Colonic mucosa (tissue), 4 donors: ENCODE results near the gene CYP11A1. TPM values are rescaled to one million over a fixed set of nuclear protein-coding genes. Genes with fewer than 3 reads are reported as not detected.

Experiments
- DNase-seq: peaks from one replicate; pipeline ENCODE4 v3.0.0-alpha.2; 2020
- H3K27ac ChIP-seq: fragments of 200-600 bp; one replicate; pipeline ENCODE4 v1.8.0; 2021
- H3K27me3 ChIP-seq: fragments of 200-600 bp; one replicate; pipeline ENCODE4 v1.8.0; 2021
- H3K36me3 ChIP-seq: fragments of 200-600 bp; one replicate; pipeline ENCODE4 v1.8.0; 2021
- H3K4me1 ChIP-seq: fragments of 200-600 bp; one replicate; pipeline ENCODE4 v1.8.0; 2021; ENCODE audit warnings: mild to moderate bottlenecking
- H3K4me3 ChIP-seq: fragments of 200-600 bp; one replicate; pipeline ENCODE4 v1.8.0; 2021
- H3K9ac ChIP-seq, 2 donors: one replicate each; pipeline ENCODE4 v1.7.0; 2013; ENCODE audit warnings: control low read depth in 2 of 2, low read depth in 2 of 2, low read length in 2 of 2
- H3K9me3 ChIP-seq: fragments of 200-600 bp; one replicate; pipeline ENCODE4 v1.8.0; 2021
- CTCF ChIP-seq: fragments of 200-600 bp; IDR thresholded peaks from one replicate; pipeline ENCODE4 v1.8.0; 2022; ENCODE audit warnings: antibody characterized with exemption, mild to moderate bottlenecking
- intact Hi-C: fragments of 100-400 bp; cut with DNase I; formaldehyde crosslinking; loops from one replicate; pipeline ENCODE4 v1.14.1; 2022
- total RNA-seq, 2 donors: library from RNA; stranded (reverse); fragmentation: NEBNext Ultra II Directional in 1 of 2; extraction: Animal tissue kit (Norgen Biotek cat#: 25700) in 1 of 2; gene quantifications; one replicate each; pipeline ENCODE4 v1.2.1, GENCODE V29; 2021
- donor health status: healthy.
- donor health status: DM: no; HTN: no; CAD: no.
- donor health status: DM: no; HTN: no; CAD: no.

CYP11A1 gene
- total RNA-seq, 2 donors from 2014 or later: 1.3 TPM; not detected in 1

GRCh38 chr15:74385733-74386132, 18.3 kb upstream of the CYP11A1 start:
- H3K27me3 ChIP-seq: no peaks in the 10 kb centered on the region
- no peak for TF ChIP-seq CTCF
- H3K9me3 ChIP-seq: no peaks in the 10 kb centered on the region
- no peak for DNase-seq
- no peaks in the 10 kb centered on the region for H3K36me3 ChIP-seq
- intact Hi-C loops: no loop called here
- no peaks in the 10 kb centered on the region for H3K4me1 ChIP-seq
- no peak overlapping the region for H3K4me3 ChIP-seq
- H3K9ac ChIP-seq: no peak overlapping the region
- H3K27ac ChIP-seq: no peak overlapping the region

- Histone ChIP-seq H3K4me3 (no peak overlapping the region), H3K27ac (no peak overlapping the region), H3K4me1 (no peaks in the 10 kb centered on the region), H3K36me3 (no peaks in the 10 kb centered on the region), H3K27me3 (no peaks in the 10 kb centered on the region), H3K9me3 (no peaks in the 10 kb centered on the region), H3K9ac (no peak overlapping the region)
- no peak for DNase-seq
- TF ChIP-seq CTCF: no peak
- intact Hi-C loops: no loop called here
Measured at GRCh38 chr15:74384881-74385643, 17.6 kb upstream of the CYP11A1 start.

DNA sequence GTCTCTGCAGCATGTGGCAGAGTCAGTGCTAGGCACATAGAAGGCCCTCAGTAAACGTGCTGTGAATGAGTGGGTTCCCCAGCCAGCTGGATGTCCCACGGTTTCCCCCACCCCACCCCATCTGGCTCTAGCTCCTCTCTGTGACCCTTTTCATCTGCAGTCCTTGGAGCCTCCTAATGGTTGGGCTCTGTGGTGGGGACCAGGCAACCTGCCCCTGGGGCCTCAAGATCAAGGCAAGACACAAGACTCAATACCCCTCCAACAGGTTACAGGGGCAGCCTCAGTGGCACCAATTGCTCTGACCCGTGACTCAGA, 17.1 kb upstream of the CYP11A1 start:
- Histone ChIP-seq H3K4me1 (no peaks in the 10 kb centered on the region), H3K27me3 (no peaks in the 10 kb centered on the region), H3K36me3 (no peaks in the 10 kb centered on the region), H3K4me3 (no peak overlapping the region), H3K27ac (no peak overlapping the region), H3K9me3 (no peaks in the 10 kb centered on the region), H3K9ac (no peak overlapping the region)
- no peak for DNase-seq
- intact Hi-C loops: no loop called here
- TF ChIP-seq CTCF: no peak

GRCh38 chr15:74383695-74384565, 16.5 kb upstream of the CYP11A1 start:
- intact Hi-C loops: loop anchor here (2.0 kb wide), 1 partner anchor 57 kb away; no protein-coding TSS in a partner anchor
- Histone ChIP-seq H3K4me1 (no peaks in the 10 kb centered on the region), H3K27ac (no peak overlapping the region), H3K27me3 (no peaks in the 10 kb centered on the region), H3K9me3 (no peaks in the 10 kb centered on the region), H3K9ac (peak overlapping the region in 1 of 2 donors; percentile 3), H3K36me3 (no peaks in the 10 kb centered on the region), H3K4me3 (no peak overlapping the region)
- TF ChIP-seq CTCF: no peak
- no peak for DNase-seq

- no peak for TF ChIP-seq CTCF
- Histone ChIP-seq H3K9ac (peak overlapping the region in 1 of 2 donors; percentile 3), H3K36me3 (no peaks in the 10 kb centered on the region), H3K27ac (no peak overlapping the region), H3K4me1 (no peaks in the 10 kb centered on the region), H3K27me3 (no peaks in the 10 kb centered on the region), H3K4me3 (no peak overlapping the region), H3K9me3 (no peaks in the 10 kb centered on the region)
- intact Hi-C loops: loop anchor here (2.0 kb wide), 1 partner anchor 58 kb away; no protein-coding TSS in a partner anchor
- no peak for DNase-seq
Measured at GRCh38 chr15:74383286-74383685, 15.8 kb upstream of the CYP11A1 start.
